OCI-LY3 (cell line): ENCODE results near the gene EPHB1.

Experiments used
- CTCF ChIP-seq: fragments of 200-600, 300-600 bp; sonication (generic); IDR thresholded peaks from 2 replicates; pipeline ENCODE4 v1.5.1; 2014; ENCODE audit warnings: antibody characterized with exemption, low read length, low read depth
- EZH2phosphoT487 ChIP-seq: fragments of 200-600 bp; shearing (Covaris generic); IDR thresholded peaks from 2 replicates; pipeline ENCODE4 v1.6.1; 2018; ENCODE audit warnings: antibody characterized with exemption, mixed run types, low read depth

GRCh38 chr3:134970895-134971294 lies 175.8 kb downstream of the EPHB1 start:
- no peak for TF ChIP-seq CTCF
- TF ChIP-seq EZH2phosphoT487, result no peak
